K562 (cell line): ENCODE measurements around the gene QSOX2. TPM values are rescaled to one million over a fixed set of nuclear protein-coding genes. Genes with fewer than 3 reads are reported as not detected.
A peak's percentile ranks its signal among the peaks of the same experiment; 100 is the strongest.

Experiments used
- ARID4B ChIP-seq: sonication (generic); formaldehyde crosslinking; IDR thresholded peaks from 2 replicates; pipeline ENCODE4 v1.8.0; 2022; ENCODE audit warnings: mild to moderate bottlenecking, missing genetic modification reagents
- BACH1 ChIP-seq: fragments of 200-800 bp; sonication (Bioruptor generic); IDR thresholded peaks from 2 replicates; pipeline ENCODE4 v1.6.1; 2016; ENCODE audit warnings: missing genetic modification characterization, missing compliant biosample characterization
- ETS2 ChIP-seq: IDR thresholded peaks from 2 replicates; pipeline ENCODE4 v1.6.1; 2016; ENCODE audit warnings: borderline replicate concordance, missing genetic modification characterization, mild to moderate bottlenecking, moderate library complexity, missing compliant biosample characterization; ENCODE audit not compliant: poor library complexity, severe bottlenecking
- RBM39 ChIP-seq: fragments of 200-400 bp; formaldehyde crosslinking; optimal IDR thresholded peaks from 2 replicates; pipeline ENCODE3; 2018; ENCODE audit warnings: low read depth, low read length
- YY1 ChIP-seq, 3 experiments: IDR thresholded peaks; 2 replicates each; pipeline ENCODE4 v1.6.1; 2011; ENCODE audit warnings: low read length in 2 of 3, mild to moderate bottlenecking in 2 of 3, moderate library complexity in 2 of 3, borderline replicate concordance in 1 of 3, control low read depth in 1 of 3, low read depth in 1 of 3; ENCODE audit not compliant: insufficient read depth in 3 of 3, insufficient replicate concordance in 2 of 3, control insufficient read depth in 1 of 3, insufficient read length in 1 of 3; ENCODE audit errors: extremely low read depth in 1 of 3
- ZNF609 ChIP-seq: sonication (generic); formaldehyde crosslinking; IDR thresholded peaks from 2 replicates; pipeline ENCODE4 v1.8.1; 2023; ENCODE audit warnings: missing genetic modification reagents, mild to moderate bottlenecking, borderline replicate concordance
- polyA plus RNA-seq, 8 experiments: library from polyadenylated mRNA; depleted of rRNA in 4 of 8; stranded (reverse) in 5 of 8; unstranded in 3 of 8; fragments of >200 nt; fragmentation: Nextera tagmentation in 2 of 8; fragmentation: Illumina TruSeq in 1 of 8; extraction: Ambion mirVana in 2 of 8; extraction: Trizol in 1 of 8; gene quantifications; 2 replicates each; pipeline versions ENCODE4 v1.2.1 to v1.2.3, GENCODE V29; 2011 to 2014; ENCODE audit warnings: inconsistent platforms in 1 of 8, missing spikeins in 1 of 8
- total RNA-seq, 7 experiments: library from RNA; depleted of rRNA in 6 of 7; stranded (reverse); fragments of >200 nt in 6 of 7; fragmentation: Illumina TruSeq in 2 of 7; extraction: Trizol in 2 of 7; gene quantifications; 2 replicates each; pipeline versions ENCODE4 v1.2.1 to v1.2.3, GENCODE V29; 2011 to 2021; ENCODE audit warnings: low replicate concordance in 1 of 7
- TF ChIP-seq, protein P1 (sequence below): fragments of 450-650 bp; IDR thresholded peaks from 2 replicates; pipeline ENCODE4 v1.6.1; 2017; ENCODE audit warnings: antibody characterized with exemption, mild to moderate bottlenecking

QSOX2 gene
- total and polyA plus RNA-seq, 9 of the 15 experiments (the other 6 are each of a cell fraction or from before 2014, with no cell fraction given): 0.51 to 23.7 (median 12.7) TPM

GRCh38 chr9:136267261-136268111 is 21.9 kb upstream of the QSOX2 start (continued):
- TF ChIP-seq RBM39 (no peak), ARID4B (CRISPR knock-in tag) (0 out of 2 replicates have a peak, but pooled peaks have one; percentile 12), BACH1 (tag) (no peak), ZNF609 (CRISPR knock-in tag) (no peak), YY1 (IDR thresholded peaks at IDR 0.05; ENCODE audit: borderline replicate concordance in 1 of 3, control insufficient read depth in 1 of 3, extremely low read depth in 1 of 3, insufficient read depth in 3 of 3, insufficient read length in 1 of 3, insufficient replicate concordance in 2 of 3, low read depth in 1 of 3, low read length in 2 of 3) (peak in 2 of 3 experiments; percentile 36 to 59), ETS2 (tag) (no peak)
- TF ChIP-seq, protein P1, sequence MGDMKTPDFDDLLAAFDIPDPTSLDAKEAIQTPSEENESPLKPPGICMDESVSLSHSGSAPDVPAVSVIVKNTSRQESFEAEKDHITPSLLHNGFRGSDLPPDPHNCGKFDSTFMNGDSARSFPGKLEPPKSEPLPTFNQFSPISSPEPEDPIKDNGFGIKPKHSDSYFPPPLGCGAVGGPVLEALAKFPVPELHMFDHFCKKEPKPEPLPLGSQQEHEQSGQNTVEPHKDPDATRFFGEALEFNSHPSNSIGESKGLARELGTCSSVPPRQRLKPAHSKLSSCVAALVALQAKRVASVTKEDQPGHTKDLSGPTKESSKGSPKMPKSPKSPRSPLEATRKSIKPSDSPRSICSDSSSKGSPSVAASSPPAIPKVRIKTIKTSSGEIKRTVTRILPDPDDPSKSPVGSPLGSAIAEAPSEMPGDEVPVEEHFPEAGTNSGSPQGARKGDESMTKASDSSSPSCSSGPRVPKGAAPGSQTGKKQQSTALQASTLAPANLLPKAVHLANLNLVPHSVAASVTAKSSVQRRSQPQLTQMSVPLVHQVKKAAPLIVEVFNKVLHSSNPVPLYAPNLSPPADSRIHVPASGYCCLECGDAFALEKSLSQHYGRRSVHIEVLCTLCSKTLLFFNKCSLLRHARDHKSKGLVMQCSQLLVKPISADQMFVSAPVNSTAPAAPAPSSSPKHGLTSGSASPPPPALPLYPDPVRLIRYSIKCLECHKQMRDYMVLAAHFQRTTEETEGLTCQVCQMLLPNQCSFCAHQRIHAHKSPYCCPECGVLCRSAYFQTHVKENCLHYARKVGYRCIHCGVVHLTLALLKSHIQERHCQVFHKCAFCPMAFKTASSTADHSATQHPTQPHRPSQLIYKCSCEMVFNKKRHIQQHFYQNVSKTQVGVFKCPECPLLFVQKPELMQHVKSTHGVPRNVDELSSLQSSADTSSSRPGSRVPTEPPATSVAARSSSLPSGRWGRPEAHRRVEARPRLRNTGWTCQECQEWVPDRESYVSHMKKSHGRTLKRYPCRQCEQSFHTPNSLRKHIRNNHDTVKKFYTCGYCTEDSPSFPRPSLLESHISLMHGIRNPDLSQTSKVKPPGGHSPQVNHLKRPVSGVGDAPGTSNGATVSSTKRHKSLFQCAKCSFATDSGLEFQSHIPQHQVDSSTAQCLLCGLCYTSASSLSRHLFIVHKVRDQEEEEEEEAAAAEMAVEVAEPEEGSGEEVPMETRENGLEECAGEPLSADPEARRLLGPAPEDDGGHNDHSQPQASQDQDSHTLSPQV: no peak
